ENCODE results near the gene ABCG5.

GRCh38 chr2:43885132-43885632, 46.5 kb upstream of the ABCG5 start:
- no peak for TF ChIP-seq CTCF (optimal IDR thresholded peaks at IDR 0.05 in 1 of 3, IDR thresholded peaks at IDR 0.05 in 1 of 3, conservative IDR thresholded peaks at IDR 0.05 in 1 of 3; ENCODE audit: extremely low read depth in 1 of 3, insufficient read depth in 2 of 3, low read length in 3 of 3)
- TF ChIP-seq EZH2 (IDR thresholded peaks at IDR 0.05; ENCODE audit: low read length) = no peak
